ENCODE measurements around the gene SLC46A1.

The SLC46A1 gene

DNA sequence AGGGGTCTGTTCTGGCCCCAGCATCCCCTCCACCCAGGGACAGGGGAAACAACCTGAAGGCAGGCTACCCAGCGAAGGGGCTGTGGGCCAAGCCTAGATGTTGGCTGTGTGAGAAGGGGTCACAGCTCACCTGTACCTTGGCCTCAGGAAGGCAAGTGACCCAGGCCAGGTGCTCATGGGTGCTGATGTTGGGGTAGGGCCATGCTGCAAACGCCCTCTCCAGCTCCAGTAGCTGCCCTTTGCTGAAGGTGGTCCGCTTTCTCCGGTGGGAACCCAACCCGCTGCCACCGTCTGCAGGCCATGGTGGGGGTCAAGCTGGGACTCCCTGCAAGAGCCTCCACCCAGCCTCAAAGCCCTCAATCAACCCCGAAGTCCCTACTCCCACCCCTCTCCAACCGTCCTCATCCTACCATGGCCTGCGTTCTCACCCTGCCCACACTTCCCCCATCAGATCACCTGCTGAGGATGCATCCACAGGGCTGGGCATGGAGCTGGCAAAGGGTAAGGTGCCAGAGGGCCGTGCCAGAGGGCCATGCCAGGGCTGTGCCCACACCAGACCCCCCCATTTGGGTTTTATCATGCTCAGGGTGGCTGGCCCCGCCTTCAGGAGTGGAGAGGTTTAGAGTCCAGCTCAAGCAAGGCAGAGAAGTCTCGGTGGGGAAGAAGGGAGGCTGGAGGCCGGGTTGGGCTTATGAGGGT, 41.2 kb downstream of the SLC46A1 start, which contains the start of gene SEBOX:
SEBOX (minus strand) TSS at position 535 of the 699 bp plus-strand sequence; CDS start at position 487, 48 bp downstream.
- TF ChIP-seq PATZ1 (CRISPR knock-in tag; IDR thresholded peaks at IDR 0.05; ENCODE audit: borderline replicate concordance) (no peak), TSHZ2 (CRISPR knock-in tag; IDR thresholded peaks at IDR 0.05) (no peak), ZNF565 (CRISPR knock-in tag; conservative IDR thresholded peaks at IDR 0.05; ENCODE audit: low read depth) (no peak), GLIS3 (CRISPR knock-in tag; IDR thresholded peaks at IDR 0.05) (no peak), ZNF70 (CRISPR knock-in tag; IDR thresholded peaks at IDR 0.05) (no peak), BACH2 (CRISPR knock-in tag; IDR thresholded peaks at IDR 0.05; ENCODE audit: borderline replicate concordance) (no peak), ISL1 (CRISPR knock-in tag; IDR thresholded peaks at IDR 0.05) (no peak)
- TF ChIP-seq, protein P1, sequence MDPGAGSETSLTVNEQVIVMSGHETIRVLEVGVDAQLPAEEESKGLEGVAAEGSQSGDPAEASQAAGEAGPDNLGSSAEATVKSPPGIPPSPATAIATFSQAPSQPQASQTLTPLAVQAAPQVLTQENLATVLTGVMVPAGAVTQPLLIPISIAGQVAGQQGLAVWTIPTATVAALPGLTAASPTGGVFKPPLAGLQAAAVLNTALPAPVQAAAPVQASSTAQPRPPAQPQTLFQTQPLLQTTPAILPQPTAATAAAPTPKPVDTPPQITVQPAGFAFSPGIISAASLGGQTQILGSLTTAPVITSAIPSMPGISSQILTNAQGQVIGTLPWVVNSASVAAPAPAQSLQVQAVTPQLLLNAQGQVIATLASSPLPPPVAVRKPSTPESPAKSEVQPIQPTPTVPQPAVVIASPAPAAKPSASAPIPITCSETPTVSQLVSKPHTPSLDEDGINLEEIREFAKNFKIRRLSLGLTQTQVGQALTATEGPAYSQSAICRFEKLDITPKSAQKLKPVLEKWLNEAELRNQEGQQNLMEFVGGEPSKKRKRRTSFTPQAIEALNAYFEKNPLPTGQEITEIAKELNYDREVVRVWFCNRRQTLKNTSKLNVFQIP (CRISPR knock-in tag; IDR thresholded peaks at IDR 0.05; ENCODE audit: borderline replicate concordance, low read depth), result no peak
- no peak for ATAC-seq

DNA sequence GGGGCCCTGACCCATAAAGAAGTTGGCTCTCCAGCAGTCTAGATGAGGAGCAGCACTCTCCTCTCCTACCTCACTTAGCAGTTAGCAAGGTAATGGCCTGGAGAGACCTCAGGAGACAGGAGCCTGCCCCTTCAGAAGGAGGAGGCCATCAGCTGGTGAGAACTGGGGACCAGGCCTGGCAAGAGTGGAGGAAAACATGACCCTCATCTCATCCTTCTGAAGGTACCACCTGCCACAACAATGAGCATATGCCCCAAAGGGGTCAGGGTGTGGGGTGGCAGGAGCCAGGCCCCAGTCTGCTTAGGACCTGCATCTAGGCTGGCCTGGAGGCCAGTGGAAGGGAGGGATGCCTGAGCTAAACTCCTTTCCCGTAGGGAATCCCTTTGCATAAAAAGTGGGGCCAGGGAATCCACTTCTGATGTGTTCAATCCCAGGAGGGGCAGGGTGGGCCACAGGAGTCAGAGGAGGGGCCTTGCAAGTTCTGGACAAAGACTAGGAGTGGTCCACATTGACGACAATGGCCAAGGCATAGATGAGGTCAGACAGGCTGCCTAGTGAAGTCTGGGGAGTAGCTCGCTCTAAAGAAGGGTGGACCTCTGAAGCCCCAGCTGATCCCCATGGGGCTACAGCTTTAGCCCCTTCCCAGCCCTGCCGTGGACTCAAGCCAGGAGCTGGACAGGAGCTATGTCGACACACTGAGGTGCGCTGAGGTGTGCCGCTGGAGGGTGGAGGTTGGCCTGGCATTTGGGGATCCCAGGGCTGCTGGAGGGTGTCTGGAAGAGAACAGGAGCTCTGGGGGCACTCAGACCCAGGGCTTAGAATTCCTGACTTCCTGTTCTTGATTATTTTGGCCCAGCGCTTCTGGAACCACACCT, 42.0 kb downstream of the SLC46A1 start:
- no peak for ATAC-seq
- no peak for TF ChIP-seq BACH2 (CRISPR knock-in tag; IDR thresholded peaks at IDR 0.05; ENCODE audit: borderline replicate concordance)
- no peak for TF ChIP-seq PATZ1 (CRISPR knock-in tag; IDR thresholded peaks at IDR 0.05; ENCODE audit: borderline replicate concordance)
- TF ChIP-seq, protein P2, sequence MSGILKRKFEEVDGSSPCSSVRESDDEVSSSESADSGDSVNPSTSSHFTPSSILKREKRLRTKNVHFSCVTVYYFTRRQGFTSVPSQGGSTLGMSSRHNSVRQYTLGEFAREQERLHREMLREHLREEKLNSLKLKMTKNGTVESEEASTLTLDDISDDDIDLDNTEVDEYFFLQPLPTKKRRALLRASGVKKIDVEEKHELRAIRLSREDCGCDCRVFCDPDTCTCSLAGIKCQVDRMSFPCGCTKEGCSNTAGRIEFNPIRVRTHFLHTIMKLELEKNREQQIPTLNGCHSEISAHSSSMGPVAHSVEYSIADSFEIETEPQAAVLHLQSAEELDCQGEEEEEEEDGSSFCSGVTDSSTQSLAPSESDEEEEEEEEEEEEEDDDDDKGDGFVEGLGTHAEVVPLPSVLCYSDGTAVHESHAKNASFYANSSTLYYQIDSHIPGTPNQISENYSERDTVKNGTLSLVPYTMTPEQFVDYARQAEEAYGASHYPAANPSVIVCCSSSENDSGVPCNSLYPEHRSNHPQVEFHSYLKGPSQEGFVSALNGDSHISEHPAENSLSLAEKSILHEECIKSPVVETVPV (CRISPR knock-in tag; IDR thresholded peaks at IDR 0.05), result no peak
- TF ChIP-seq ZNF565 (CRISPR knock-in tag; conservative IDR thresholded peaks at IDR 0.05; ENCODE audit: low read depth), result no peak
- TF ChIP-seq, protein P1 (CRISPR knock-in tag; IDR thresholded peaks at IDR 0.05; ENCODE audit: borderline replicate concordance, low read depth), result no peak
- TF ChIP-seq ZC3H10 (CRISPR knock-in tag; IDR thresholded peaks at IDR 0.05), result no peak
- no peak for TF ChIP-seq ARNTL (CRISPR knock-in tag; IDR thresholded peaks at IDR 0.05; ENCODE audit: borderline replicate concordance, low read depth)
- no peak for TF ChIP-seq CSDC2 (CRISPR knock-in tag; IDR thresholded peaks at IDR 0.05)
- no peak for TF ChIP-seq ZNF8 (CRISPR knock-in tag; IDR thresholded peaks at IDR 0.05)
- TF ChIP-seq, protein P3, sequence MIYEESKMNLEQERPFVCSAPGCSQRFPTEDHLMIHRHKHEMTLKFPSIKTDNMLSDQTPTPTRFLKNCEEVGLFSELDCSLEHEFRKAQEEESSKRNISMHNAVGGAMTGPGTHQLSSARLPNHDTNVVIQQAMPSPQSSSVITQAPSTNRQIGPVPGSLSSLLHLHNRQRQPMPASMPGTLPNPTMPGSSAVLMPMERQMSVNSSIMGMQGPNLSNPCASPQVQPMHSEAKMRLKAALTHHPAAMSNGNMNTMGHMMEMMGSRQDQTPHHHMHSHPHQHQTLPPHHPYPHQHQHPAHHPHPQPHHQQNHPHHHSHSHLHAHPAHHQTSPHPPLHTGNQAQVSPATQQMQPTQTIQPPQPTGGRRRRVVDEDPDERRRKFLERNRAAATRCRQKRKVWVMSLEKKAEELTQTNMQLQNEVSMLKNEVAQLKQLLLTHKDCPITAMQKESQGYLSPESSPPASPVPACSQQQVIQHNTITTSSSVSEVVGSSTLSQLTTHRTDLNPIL (CRISPR knock-in tag; IDR thresholded peaks at IDR 0.05; ENCODE audit: low read depth), result no peak
- no peak for TF ChIP-seq RARB (CRISPR knock-in tag; IDR thresholded peaks at IDR 0.05)
- TF ChIP-seq OSR1 (CRISPR knock-in tag; IDR thresholded peaks at IDR 0.05), result no peak
- no peak for TF ChIP-seq TOX (CRISPR knock-in tag; IDR thresholded peaks at IDR 0.05; ENCODE audit: borderline replicate concordance)
- no peak for TF ChIP-seq TSHZ2 (CRISPR knock-in tag; IDR thresholded peaks at IDR 0.05)

All from SK-N-SH treated with all-trans-retinoic acid at 6 μM for 48 hours (cell line).